ENCODE results near the gene TMEM151B.

DNA sequence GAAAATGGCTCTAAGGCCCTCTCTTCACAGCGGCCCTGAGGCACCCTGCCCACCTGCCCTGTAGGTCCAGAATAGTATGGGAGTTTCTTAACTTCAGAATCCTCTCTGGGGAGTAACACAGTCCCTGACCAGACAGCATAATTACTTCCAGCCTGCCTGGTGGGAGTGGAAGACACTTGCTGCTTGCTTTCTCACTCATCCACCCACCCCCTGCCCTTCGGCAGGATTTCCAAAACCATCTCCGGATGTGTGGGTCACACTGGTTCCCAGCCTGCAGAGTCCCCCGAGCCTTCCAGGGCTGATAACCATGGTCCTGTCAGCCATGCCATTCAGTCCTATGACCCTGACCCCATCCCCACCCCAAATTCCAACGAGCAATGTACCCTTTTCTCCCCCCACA lies 41.4 kb upstream of the TMEM151B start:
- no peak for TF ChIP-seq SUZ12 (IDR thresholded peaks at IDR 0.05; ENCODE audit: extremely low read depth, insufficient read depth, insufficient read length)
- TF ChIP-seq YY1 (IDR thresholded peaks at IDR 0.05; ENCODE audit: insufficient read depth, insufficient read length) = no peak
